BLaER1 treated with 17β-estradiol and CSF1 and Interleukin-3, amounts not matched to agents 10 nM and 100 nM (cell line): Measurements from ENCODE around the gene DHRS9.

Experiments
- H3K27ac ChIP-seq, 11 experiments: shearing (Covaris generic); formaldehyde crosslinking; 2 replicates each; pipeline ENCODE4 v1.8.1; 2022
- H3K27me3 ChIP-seq, 11 experiments: shearing (Covaris generic); formaldehyde crosslinking; 2 replicates each; pipeline ENCODE4 v1.8.1; 2022
- H3K36me3 ChIP-seq, 11 experiments: shearing (Covaris generic); formaldehyde crosslinking; 2 replicates each; pipeline ENCODE4 v1.8.1; 2022
- H3K4me1 ChIP-seq, 10 experiments: shearing (Covaris generic); formaldehyde crosslinking; 2 replicates each; pipeline ENCODE4 v1.8.1; 2022
- H3K4me2 ChIP-seq, 11 experiments: shearing (Covaris generic); formaldehyde crosslinking; 2 replicates each; pipeline ENCODE4 v1.8.1; 2022
- H3K4me3 ChIP-seq, 10 experiments: shearing (Covaris generic); formaldehyde crosslinking; 2 replicates each; pipeline ENCODE4 v1.8.1; 2022
- H3K9ac ChIP-seq, 11 experiments: shearing (Covaris generic); formaldehyde crosslinking; 2 replicates each; pipeline ENCODE4 v1.8.1; 2022
- H3K9me3 ChIP-seq, 11 experiments: shearing (Covaris generic); formaldehyde crosslinking; replicated peaks in 1 of 11; 2 replicates each; pipeline ENCODE4 v1.8.1; 2022
- H4K20me1 ChIP-seq, 11 experiments: shearing (Covaris generic); formaldehyde crosslinking; 2 replicates each; pipeline ENCODE4 v1.8.1; 2022
- Cebpa-rat ChIP-seq, 11 experiments: shearing (Covaris generic); IDR thresholded peaks; 2 replicates each; pipeline ENCODE4 v1.8.1; 2022

DHRS9 gene

DNA sequence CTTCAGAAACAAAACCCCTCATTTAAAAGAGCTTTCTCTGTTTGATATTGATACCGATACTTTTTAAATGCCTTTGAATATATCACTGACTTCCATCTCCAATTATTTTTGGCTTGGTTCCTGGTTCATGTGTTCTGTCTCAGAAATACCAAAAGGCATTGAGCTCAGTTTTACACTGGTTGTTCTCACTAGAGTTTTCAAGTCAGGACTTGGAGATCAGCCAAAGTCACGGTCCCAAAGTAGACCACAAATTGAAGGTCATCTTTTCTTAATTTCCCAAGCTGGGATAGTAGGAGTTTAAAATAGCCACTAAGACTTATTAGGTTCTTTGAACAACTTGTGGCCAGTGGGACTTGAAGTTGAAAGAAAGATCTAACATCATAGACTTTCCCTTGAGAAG lies 24.2 kb downstream of the DHRS9 start:
- TF ChIP-seq Cebpa-rat (IDR thresholded peaks at IDR 0.05): no peak

GRCh38 chr2:169094676-169095075 lies 25.3 kb downstream of the DHRS9 start:
- Histone ChIP-seq H3K9ac (peak overlapping the region in 1 of 11 experiments; percentile 21; a peak in 1 of 22 replicates), H3K4me2 (peak overlapping the region in 7 of 11 experiments; percentile 59 to 81 (median 63); a peak in 13 of 22 replicates), H3K4me1 (peaks cover 0 to 81% (median 46%) of the 10 kb centered on the region in 10 experiments; a peak in 16 of 20 replicates), H3K36me3 (peaks cover 0 to 96% (median 3%) of the 10 kb centered on the region in 11 experiments; a peak in 10 of 22 replicates), H4K20me1 (no peaks in the 10 kb centered on the region), H3K4me3 (no peak overlapping the region), H3K27me3 (no peaks in the 10 kb centered on the region), H3K27ac (peak overlapping the region in 5 of 11 experiments; percentile 43 to 75 (median 56); a peak in 7 of 22 replicates), H3K9me3 (peaks cover 0 to 48% (median 10%) of the 10 kb centered on the region in 11 experiments; a peak in 15 of 22 replicates)
- no peak for TF ChIP-seq Cebpa-rat (IDR thresholded peaks at IDR 0.05)

More for the DNA sequence above, 24.2 kb downstream of the DHRS9 start:
- H3K4me2 ChIP-seq: peak overlapping the region in 3 of 11 experiments; percentile 8 to 80 (median 62); a peak in 3 of 22 replicates
- H3K36me3 ChIP-seq: peaks cover 0 to 96% (median 3%) of the 10 kb centered on the region in 11 experiments; a peak in 10 of 22 replicates
- H3K4me3 ChIP-seq: no peak overlapping the region
- peaks cover 0 to 83% (median 54%) of the 10 kb centered on the region in 10 experiments; a peak in 16 of 20 replicates for H3K4me1 ChIP-seq
- H3K27ac ChIP-seq: no peak overlapping the region
- H4K20me1 ChIP-seq: no peaks in the 10 kb centered on the region
- no peaks in the 10 kb centered on the region for H3K27me3 ChIP-seq
- peaks cover 0 to 56% (median 0%) of the 10 kb centered on the region in 11 experiments; a peak in 7 of 22 replicates for H3K9me3 ChIP-seq
- no peak overlapping the region for H3K9ac ChIP-seq

DNA sequence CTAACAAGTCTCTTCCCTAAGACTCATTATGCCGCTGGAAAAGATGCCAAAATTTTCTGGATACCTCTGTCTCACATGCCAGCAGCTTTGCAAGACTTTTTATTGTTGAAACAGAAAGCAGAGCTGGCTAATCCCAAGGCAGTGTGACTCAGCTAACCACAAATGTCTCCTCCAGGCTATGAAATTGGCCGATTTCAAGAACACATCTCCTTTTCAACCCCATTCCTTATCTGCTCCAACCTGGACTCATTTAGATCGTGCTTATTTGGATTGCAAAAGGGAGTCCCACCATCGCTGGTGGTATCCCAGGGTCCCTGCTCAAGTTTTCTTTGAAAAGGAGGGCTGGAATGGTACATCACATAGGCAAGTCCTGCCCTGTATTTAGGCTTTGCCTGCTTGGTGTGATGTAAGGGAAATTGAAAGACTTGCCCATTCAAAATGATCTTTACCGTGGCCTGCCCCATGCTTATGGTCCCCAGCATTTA lies 26.3 kb downstream of the DHRS9 start:
- no peak for TF ChIP-seq Cebpa-rat (IDR thresholded peaks at IDR 0.05)
- H3K4me2 ChIP-seq: peak overlapping the region; percentile 1 to 81 (median 62); a peak in 19 of 22 replicates
- peak overlapping the region in 4 of 11 experiments; percentile 14 to 57 (median 20); a peak in 6 of 22 replicates for H3K9ac ChIP-seq
- no peak overlapping the region for H3K4me3 ChIP-seq
- peaks cover 0 to 88% (median 3%) of the 10 kb centered on the region in 11 experiments; a peak in 10 of 22 replicates for H3K36me3 ChIP-seq
- H3K27ac ChIP-seq: peak overlapping the region in 7 of 11 experiments; percentile 43 to 75 (median 56); a peak in 16 of 22 replicates
- H3K27me3 ChIP-seq: no peaks in the 10 kb centered on the region
- H4K20me1 ChIP-seq: no peaks in the 10 kb centered on the region
- peaks cover 0 to 43% (median 15%) of the 10 kb centered on the region in 11 experiments; a peak in 15 of 22 replicates for H3K9me3 ChIP-seq
- H3K4me1 ChIP-seq: peaks cover 9 to 81% (median 47%) of the 10 kb centered on the region in 10 experiments

GRCh38 chr2:169104848-169105247 lies 35.5 kb downstream of the DHRS9 start:
- H3K4me3 ChIP-seq: no peak overlapping the region
- H3K27ac ChIP-seq: 0 out of 22 replicates have a peak overlapping the region, but pooled peaks of 1 of the 11 experiments have one; percentile 72
- no peaks in the 10 kb centered on the region for H4K20me1 ChIP-seq
- TF ChIP-seq Cebpa-rat (IDR thresholded peaks at IDR 0.05): no peak
- peaks cover 0 to 4% (median 0%) of the 10 kb centered on the region in 11 experiments; a peak in 1 of 22 replicates for H3K36me3 ChIP-seq
- peaks cover 29 to 75% (median 57%) of the 10 kb centered on the region in 10 experiments for H3K4me1 ChIP-seq
- no peak overlapping the region for H3K9ac ChIP-seq
- peak overlapping the region in 2 of 11 experiments; percentile 30 to 69; a peak in 2 of 22 replicates for H3K4me2 ChIP-seq
- peaks cover 0 to 10% (median under 1%) of the 10 kb centered on the region in 11 experiments; a peak in 7 of 22 replicates for H3K9me3 ChIP-seq
- no peaks in the 10 kb centered on the region for H3K27me3 ChIP-seq

DNA sequence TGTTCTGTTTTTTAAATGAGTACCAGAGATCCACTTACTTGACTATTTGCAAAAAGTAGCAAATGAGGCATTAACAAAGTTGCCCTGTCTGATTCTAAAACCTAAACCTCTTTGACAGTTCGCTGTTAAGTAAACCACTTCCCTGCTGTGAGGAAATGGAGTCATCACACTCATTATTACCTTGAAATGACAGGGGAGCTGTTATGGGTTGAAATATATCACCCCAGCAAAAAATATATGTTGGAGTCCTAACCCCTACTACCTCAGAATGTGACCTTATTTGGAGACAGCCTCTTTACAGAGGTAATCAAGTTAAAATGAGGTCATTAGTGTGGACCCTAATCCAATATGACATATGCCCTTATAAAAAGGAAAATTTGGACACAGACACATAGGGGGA lies 36.1 kb downstream of the DHRS9 start:
- Histone ChIP-seq H4K20me1 (no peaks in the 10 kb centered on the region), H3K9ac (no peak overlapping the region), H3K9me3 (peaks cover 0 to 5% (median 0%) of the 10 kb centered on the region in 11 experiments; a peak in 1 of 22 replicates), H3K4me3 (no peak overlapping the region), H3K36me3 (peaks cover 0 to 4% (median 0%) of the 10 kb centered on the region in 11 experiments; a peak in 1 of 22 replicates), H3K4me1 (peaks cover 25 to 75% (median 54%) of the 10 kb centered on the region in 10 experiments), H3K4me2 (peak overlapping the region in 5 of 11 experiments; percentile 30 to 81 (median 69); a peak in 7 of 22 replicates), H3K27ac (peak overlapping the region in 3 of 11 experiments; percentile 3 to 72 (median 13); a peak in 5 of 22 replicates), H3K27me3 (no peaks in the 10 kb centered on the region)
- TF ChIP-seq Cebpa-rat (IDR thresholded peaks at IDR 0.05): no peak

DNA sequence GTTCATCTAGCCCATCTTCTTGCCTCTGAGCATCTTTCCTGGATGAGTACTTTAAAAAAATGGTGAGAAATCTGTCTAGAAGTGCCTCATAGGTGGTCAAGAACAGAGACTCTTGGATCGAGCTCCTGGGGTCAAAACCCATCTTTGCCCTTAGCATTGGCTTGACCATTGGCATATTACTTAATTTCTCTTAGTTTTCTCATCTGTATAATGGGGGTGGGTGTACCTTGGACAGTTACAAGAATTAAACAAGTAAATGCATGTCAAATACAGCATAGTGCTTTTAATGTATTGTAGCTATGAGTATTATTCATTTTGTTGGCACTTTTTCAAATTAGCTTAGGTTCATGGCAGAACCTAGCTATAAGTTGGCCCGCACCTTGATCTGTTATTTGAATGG lies 36.8 kb downstream of the DHRS9 start:
- H3K27me3 ChIP-seq: no peaks in the 10 kb centered on the region
- H4K20me1 ChIP-seq: no peaks in the 10 kb centered on the region
- H3K9ac ChIP-seq: no peak overlapping the region
- no peak for TF ChIP-seq Cebpa-rat (IDR thresholded peaks at IDR 0.05)
- 0 out of 22 replicates have a peak, but pooled peaks cover 0 to 5% (median 0%) of the 10 kb centered on the region in 11 experiments for H3K9me3 ChIP-seq
- no peak overlapping the region for H3K4me3 ChIP-seq
- peak overlapping the region in 7 of 11 experiments; percentile 55 to 81 (median 69); a peak in 13 of 22 replicates for H3K4me2 ChIP-seq
- H3K36me3 ChIP-seq: peaks cover 0 to 3% (median 0%) of the 10 kb centered on the region in 11 experiments; a peak in 1 of 22 replicates
- peak overlapping the region in 4 of 11 experiments; percentile 3 to 72 (median 52); a peak in 6 of 22 replicates for H3K27ac ChIP-seq
- peaks cover 18 to 73% (median 54%) of the 10 kb centered on the region in 10 experiments for H3K4me1 ChIP-seq

GRCh38 chr2:169106563-169107545 lies 37.5 kb downstream of the DHRS9 start:
- TF ChIP-seq Cebpa-rat (IDR thresholded peaks at IDR 0.05): no peak
- Histone ChIP-seq H3K9ac (no peak overlapping the region), H3K4me3 (no peak overlapping the region), H3K27me3 (no peaks in the 10 kb centered on the region), H3K4me1 (peaks cover 13 to 69% (median 53%) of the 10 kb centered on the region in 10 experiments), H3K4me2 (peak overlapping the region in 10 of 11 experiments; percentile 7 to 81 (median 64); a peak in 19 of 22 replicates), H4K20me1 (no peaks in the 10 kb centered on the region), H3K36me3 (peaks cover 0 to 3% (median 0%) of the 10 kb centered on the region in 11 experiments; a peak in 1 of 22 replicates), H3K27ac (peak overlapping the region in 4 of 11 experiments; percentile 8 to 72 (median 52); a peak in 7 of 22 replicates), H3K9me3 (0 out of 22 replicates have a peak, but pooled peaks cover 0 to 5% (median 0%) of the 10 kb centered on the region in 11 experiments)

GRCh38 chr2:169107645-169108044 lies 38.3 kb downstream of the DHRS9 start:
- 0 out of 22 replicates have a peak overlapping the region, but pooled peaks of 2 of the 11 experiments have one; percentile 0 to 14 for H3K9ac ChIP-seq
- H3K9me3 ChIP-seq: 0 out of 22 replicates have a peak, but pooled peaks cover 0 to 5% (median 0%) of the 10 kb centered on the region in 11 experiments
- H3K27ac ChIP-seq: peak overlapping the region in 6 of 11 experiments; percentile 2 to 72 (median 42); a peak in 9 of 22 replicates
- no peaks in the 10 kb centered on the region for H3K27me3 ChIP-seq
- no peaks in the 10 kb centered on the region for H4K20me1 ChIP-seq
- H3K36me3 ChIP-seq: peaks cover 0 to 3% (median 0%) of the 10 kb centered on the region in 11 experiments; a peak in 1 of 22 replicates
- peak overlapping the region; percentile 7 to 81 (median 63) for H3K4me2 ChIP-seq
- no peak for TF ChIP-seq Cebpa-rat (IDR thresholded peaks at IDR 0.05)
- H3K4me1 ChIP-seq: peaks cover 13 to 64% (median 53%) of the 10 kb centered on the region in 10 experiments
- no peak overlapping the region for H3K4me3 ChIP-seq
